ENCODE data around the gene BAG1. TPM values are rescaled to one million over a fixed set of nuclear protein-coding genes. Genes with fewer than 3 reads are reported as not detected.

BAG1 gene
- 100 to 1,000 TPM; 159 to 163 TPM for total RNA-seq
- long read RNA-seq, transcript BAG1-210 (7 exons, 3,786 nt): major isoform, 242 of 275 reads
- long read RNA-seq, transcript BAG1-203 (8 exons, 1,396 nt): minor isoform, 7 of 275 reads
- long read RNA-seq, partial matches to known transcripts: 4 of 275 reads
- long read RNA-seq, other reads (novel, unspliced or antisense): 22 of 275 reads

- ATAC-seq (peak; percentile 92), DNase-seq (peak; percentile 99 to 100)
- intact Hi-C loops (cut with DNase I, micrococcal nuclease): no loop called here
Measured at GRCh38 chr9:33264473-33265177, at the start of gene BAG1, which contains the start of gene CHMP5. Gene BAG1 (minus strand): TSS chr9:33264708. Gene CHMP5 (plus strand): TSS chr9:33265049. CDS start chr9:33265079, 30 bp downstream.

GRCh38 chr9:33311953-33312352 is 47.4 kb upstream of the BAG1 start:
- ATAC-seq (no peak), DNase-seq (no peak)
- intact Hi-C loops (cut with DNase I, micrococcal nuclease): no loop called here

- DNase-seq (no peak), ATAC-seq (no peak)
- intact Hi-C loops (cut with DNase I, micrococcal nuclease): no loop called here
Measured at GRCh38 chr9:33310748-33311147, 46.2 kb upstream of the BAG1 start.

- intact Hi-C loops (cut with DNase I, micrococcal nuclease): no loop called here
- DNase-seq (no peak), ATAC-seq (no peak)
Measured at GRCh38 chr9:33309903-33310302, 45.4 kb upstream of the BAG1 start.

GRCh38 chr9:33307067-33307466 is 42.6 kb upstream of the BAG1 start:
- intact Hi-C loops (cut with DNase I, micrococcal nuclease): no loop called here
- no peak for ATAC-seq
- DNase-seq: no peak

- DNase-seq (no peak), ATAC-seq (no peak)
- intact Hi-C loops (cut with DNase I, micrococcal nuclease): no loop called here
Measured at GRCh38 chr9:33306037-33306436, 41.5 kb upstream of the BAG1 start.

GRCh38 chr9:33304362-33304761 is 39.9 kb upstream of the BAG1 start:
- DNase-seq (no peak), ATAC-seq (no peak)
- intact Hi-C loops (cut with DNase I, micrococcal nuclease): no loop called here

GRCh38 chr9:33300546-33300945 is 36.0 kb upstream of the BAG1 start:
- DNase-seq (no peak), ATAC-seq (no peak)
- intact Hi-C loops (cut with DNase I, micrococcal nuclease): no loop called here

- ATAC-seq: peak; percentile 80
- peak; percentile 77 to 80 for DNase-seq
- intact Hi-C loops (cut with DNase I, micrococcal nuclease): no loop called here
Measured at GRCh38 chr9:33297432-33297831, 32.9 kb upstream of the BAG1 start.

- DNase-seq: no peak
- intact Hi-C loops (cut with DNase I, micrococcal nuclease): no loop called here
Measured at GRCh38 chr9:33295571-33295970, 31.1 kb upstream of the BAG1 start.

GRCh38 chr9:33294670-33295432 is 30.3 kb upstream of the BAG1 start:
- no peak for ATAC-seq
- DNase-seq: no peak
- intact Hi-C loops (cut with DNase I, micrococcal nuclease): no loop called here

More at GRCh38 chr9:33295571-33295970, 31.1 kb upstream of the BAG1 start:
- no peak for ATAC-seq

GRCh38 chr9:33293782-33294181 is 29.3 kb upstream of the BAG1 start:
- intact Hi-C loops (cut with DNase I, micrococcal nuclease): no loop called here
- ATAC-seq (no peak), DNase-seq (no peak)

GRCh38 chr9:33291901-33292300 is 27.4 kb upstream of the BAG1 start:
- DNase-seq (no peak), ATAC-seq (no peak)
- intact Hi-C loops (cut with DNase I, micrococcal nuclease): no loop called here

GRCh38 chr9:33291031-33291397 is 26.5 kb upstream of the BAG1 start:
- DNase-seq (no peak), ATAC-seq (no peak)
- intact Hi-C loops (cut with DNase I, micrococcal nuclease): no loop called here

GRCh38 chr9:33290247-33291030 is 25.9 kb upstream of the BAG1 start, which contains the start of gene NFX1:
Gene NFX1 (plus strand): TSS chr9:33290516. CDS start chr9:33290573, 57 bp downstream.
- DNase-seq: peak; percentile 97 to 98
- intact Hi-C loops (cut with DNase I, micrococcal nuclease): no loop called here

GRCh38 chr9:33289936-33290246 is 25.4 kb upstream of the BAG1 start:
- intact Hi-C loops (cut with DNase I, micrococcal nuclease): no loop called here
- peak; percentile 18 for ATAC-seq

More at GRCh38 chr9:33290247-33291030, 25.9 kb upstream of the BAG1 start, which contains the start of gene NFX1:
- ATAC-seq: peak; percentile 88

GRCh38 chr9:33289496-33289895 is 25.0 kb upstream of the BAG1 start:
- DNase-seq (peak in 1 of 2 donors; percentile 33), ATAC-seq (peak; percentile 0)
- intact Hi-C loops (cut with DNase I, micrococcal nuclease): no loop called here

More at GRCh38 chr9:33289936-33290246, 25.4 kb upstream of the BAG1 start:
- DNase-seq: no peak

GRCh38 chr9:33288828-33289483 is 24.4 kb upstream of the BAG1 start:
- ATAC-seq: no peak
- intact Hi-C loops (cut with DNase I, micrococcal nuclease): no loop called here
- no peak for DNase-seq

- intact Hi-C loops (cut with DNase I, micrococcal nuclease): no loop called here
- ATAC-seq (no peak), DNase-seq (no peak)
Measured at GRCh38 chr9:33288235-33288634, 23.7 kb upstream of the BAG1 start.
